Measurements from ENCODE around the gene TIGD6.

GRCh38 chr5:150042459-150042858 is 42.0 kb upstream of the TIGD6 start:
- TF ChIP-seq CTCF (IDR thresholded peaks at IDR 0.05; ENCODE audit: extremely low read depth in 1 of 2, insufficient read depth in 1 of 2, low read depth in 1 of 2, low read length in 2 of 2), result no peak
- no peak for TF ChIP-seq EZH2 (IDR thresholded peaks at IDR 0.05; ENCODE audit: borderline replicate concordance, low read depth, low read length, severe bottlenecking)
- TF ChIP-seq POLR2AphosphoS5 (IDR thresholded peaks at IDR 0.05; ENCODE audit: insufficient read depth, low read depth, low read length), result no peak
- TF ChIP-seq POLR2A (IDR thresholded peaks at IDR 0.05; ENCODE audit: low read depth, low read length), result no peak
- no peak for TF ChIP-seq FOS (IDR thresholded peaks at IDR 0.05; ENCODE audit: borderline replicate concordance, insufficient read depth, low read length)
- TF ChIP-seq MAX (IDR thresholded peaks at IDR 0.05; ENCODE audit: insufficient read depth, insufficient read length), result no peak
- no peak for TF ChIP-seq GATA2 (IDR thresholded peaks at IDR 0.05; ENCODE audit: insufficient read depth, insufficient read length, low read depth, low read length)
- TF ChIP-seq JUN (IDR thresholded peaks at IDR 0.05; ENCODE audit: borderline replicate concordance, insufficient read depth, insufficient read length, low read depth), result no peak
- no peak for TF ChIP-seq MYC (IDR thresholded peaks at IDR 0.05; ENCODE audit: low read depth, low read length)
